GM10248 (cell line): ENCODE measurements around the gene AUTS2.

Experiments
- CTCF ChIA-PET: fragments of 300-600 bp; sonication (Branson Sonifier 250); formaldehyde crosslinking; extraction: SDS; loops from one replicate; lab custom pipeline; 2021; ENCODE audit warnings: antibody characterized with exemption; lab: Yijun Ruan, JAX
- POLR2A ChIA-PET: fragments of 350-650 bp; sonication (Branson Sonifier 250); formaldehyde crosslinking; extraction: SDS; loops from one replicate; lab custom pipeline; 2020; ENCODE audit warnings: antibody characterized with exemption; lab: Yijun Ruan, JAX
- DNase-seq: peaks from one replicate; pipeline ENCODE4 v3.0.0; 2012; ENCODE audit errors: extremely low spot score
- CTCF ChIP-seq: IDR thresholded peaks from 2 replicates; pipeline ENCODE4 v1.5.1; 2012; ENCODE audit warnings: mild to moderate bottlenecking, low read depth; ENCODE audit errors: extremely low read depth, missing control alignments, control extremely low read depth

Gene AUTS2

DNA sequence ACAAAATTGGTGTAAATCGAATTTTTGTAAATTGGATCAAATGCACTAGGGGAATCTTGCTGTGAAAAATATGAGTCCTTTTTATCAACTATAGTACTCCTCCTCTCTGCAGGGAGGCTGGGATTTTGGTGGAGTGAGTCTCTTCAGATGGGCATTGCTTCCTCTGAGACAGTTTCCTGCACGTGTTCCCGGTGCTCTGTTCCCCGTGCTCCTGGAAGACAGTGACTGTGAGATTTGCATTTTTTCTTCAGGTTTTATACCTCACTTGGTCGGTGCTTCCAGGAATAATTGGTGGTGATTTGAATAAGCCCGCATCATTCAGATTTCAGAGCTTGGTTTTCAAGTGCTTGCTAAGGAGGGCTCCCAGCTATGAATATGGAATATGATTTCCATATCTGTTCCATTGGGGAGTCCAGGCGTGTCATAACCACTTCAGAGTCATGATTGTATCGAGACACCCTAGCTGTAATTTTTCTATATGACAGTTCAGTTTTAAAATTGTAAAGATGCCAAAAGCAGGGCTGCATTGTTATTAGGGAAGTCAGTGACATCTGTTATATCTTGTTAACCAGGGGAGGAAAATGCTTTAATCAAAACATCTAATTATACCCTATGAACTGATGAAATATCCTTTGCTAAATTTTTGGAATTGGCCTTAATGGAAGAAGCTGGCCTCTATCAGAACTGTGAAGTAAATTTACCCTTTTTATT lies 12.3 kb downstream of the AUTS2 start:
- DNase-seq: no peak
- ChIA-PET POLR2A (no interaction called here), CTCF (interaction anchor here (1.1 to 1.3 kb wide), 2 partner anchors 9 to 19 kb away, joined by 3 to 4 read pairs; no protein-coding TSS in a partner anchor)
- TF ChIP-seq CTCF: no peak

- DNase-seq: no peak
- CTCF ChIA-PET: interaction anchor here (0.9 to 1.9 kb wide), 2 partner anchors 9 to 13 kb away, joined by 3 to 9 read pairs; no protein-coding TSS in a partner anchor
- POLR2A ChIA-PET: no interaction called here
- no peak for TF ChIP-seq CTCF
These were observed 14.7 kb downstream of the AUTS2 start for GRCh38 chr7:69612981-69613380.

- POLR2A ChIA-PET: no interaction called here
- CTCF ChIA-PET: interaction anchor here (0.9 to 1.9 kb wide), 2 partner anchors 10 to 12 kb away, joined by 3 to 9 read pairs; no protein-coding TSS in a partner anchor
- DNase-seq: no peak
- TF ChIP-seq CTCF: no peak
These were observed 15.6 kb downstream of the AUTS2 start for GRCh38 chr7:69613846-69614245.

GRCh38 chr7:69615685-69616084 lies 17.4 kb downstream of the AUTS2 start:
- ChIA-PET POLR2A (no interaction called here), CTCF (no interaction called here)
- no peak for TF ChIP-seq CTCF
- no peak for DNase-seq

DNA sequence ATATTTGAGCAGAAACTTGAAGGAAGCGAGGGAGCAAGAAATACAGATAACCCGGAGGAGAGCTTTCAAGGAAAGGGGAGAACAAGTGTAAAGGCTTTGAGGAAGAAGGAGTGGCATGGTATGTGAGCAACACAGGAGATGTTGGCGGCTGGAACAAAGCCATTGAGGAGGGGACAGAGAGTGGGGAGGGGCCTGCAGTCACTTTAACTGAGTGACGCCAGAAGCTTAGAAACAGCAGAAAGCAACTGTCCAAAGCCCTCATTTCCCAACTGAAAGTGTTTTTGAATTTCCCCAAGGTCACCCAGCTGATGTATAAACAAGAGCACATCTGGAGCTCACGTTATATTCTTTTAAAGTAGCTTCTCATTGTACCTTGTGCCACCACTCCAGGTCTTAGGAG lies 19.1 kb downstream of the AUTS2 start:
- no peak for TF ChIP-seq CTCF
- ChIA-PET CTCF (interaction anchor here (0.7 to 1.8 kb wide), 5 partner anchors 9 to 38 kb away, joined by 3 to 5 read pairs (median 4); no protein-coding TSS in a partner anchor), POLR2A (no interaction called here)
- DNase-seq: no peak

DNA sequence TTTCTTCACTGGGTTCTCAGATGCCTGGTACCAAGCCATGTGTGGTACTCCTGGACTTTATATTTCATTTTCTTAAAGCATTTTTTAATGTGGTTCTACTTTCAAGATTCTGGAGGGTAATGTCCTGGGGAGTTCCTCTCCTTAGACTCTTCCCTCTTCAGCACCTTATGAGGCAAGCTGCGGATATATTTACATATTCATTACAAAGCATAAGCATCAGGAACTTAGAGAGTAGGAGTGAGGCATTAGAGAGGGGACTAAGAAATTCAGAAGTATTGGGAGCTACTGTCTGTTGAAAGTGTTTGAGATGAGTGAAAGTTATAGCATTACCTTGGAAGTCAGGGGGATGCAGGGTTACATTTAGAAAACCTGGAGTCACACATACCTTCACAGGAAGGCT lies 20.8 kb downstream of the AUTS2 start:
- CTCF ChIA-PET: interaction anchor here (1.0 to 3.1 kb wide), 3 partner anchors 10 to 43 kb away, joined by 3 to 11 read pairs (median 4); no protein-coding TSS in a partner anchor
- DNase-seq: no peak
- POLR2A ChIA-PET: interaction anchor here (0.6 kb wide), 2 partner anchors 12 to 27 kb away, joined by 3 read pairs; no protein-coding TSS in a partner anchor
- TF ChIP-seq CTCF: no peak
